Hepatocyte (in vitro differentiated cells): ENCODE data around the gene STAU1.

ENCODE experiments used
- CTCF ChIP-seq: fragments of 200-600 bp; sonication (generic); IDR thresholded peaks from 2 replicates; pipeline ENCODE4 v1.5.1; 2016; ENCODE audit warnings: antibody characterized with exemption, mild to moderate bottlenecking; ENCODE audit not compliant: poor library complexity
- EZH2 ChIP-seq: fragments of 200-600 bp; sonication (generic); IDR thresholded peaks from 2 replicates; pipeline ENCODE4 v1.6.1; 2016; ENCODE audit warnings: antibody characterized with exemption, mild to moderate bottlenecking, borderline replicate concordance
- EZH2phosphoT487 ChIP-seq: fragments of 200-600 bp; sonication (generic); IDR thresholded peaks from one replicate; pipeline ENCODE4 v1.6.1; 2018; ENCODE audit warnings: antibody characterized with exemption, mild to moderate bottlenecking, low read depth, moderate library complexity; ENCODE audit not compliant: unreplicated experiment, severe bottlenecking

GRCh38 chr20:49185071-49185761 is 2.9 kb downstream of the STAU1 start:
- TF ChIP-seq CTCF: no peak
- no peak for TF ChIP-seq EZH2
- no peak for TF ChIP-seq EZH2phosphoT487
